ENCODE results near the gene GPC5.

The GPC5 gene

GRCh38 chr13:91902291-91902690, 503.9 kb downstream of the GPC5 start:
- no peak overlapping the region for H3K9ac ChIP-seq (ENCODE audit: low read length)
- no peak overlapping the region for H3K27ac ChIP-seq (ENCODE audit: low read length)
- H3K4me1 ChIP-seq (ENCODE audit: control insufficient read depth, low read depth, low read length), result no peaks in the 10 kb centered on the region
- H3K27me3 ChIP-seq (ENCODE audit: control insufficient read depth, insufficient read depth, low read length), result no peaks in the 10 kb centered on the region
- H3K9me3 ChIP-seq (ENCODE audit: control insufficient read depth, low read depth, low read length), result no peaks in the 10 kb centered on the region
- no peak overlapping the region for H3K4me3 ChIP-seq (ENCODE audit: low read length)
- H3K36me3 ChIP-seq (ENCODE audit: control insufficient read depth, low read depth, low read length), result no peaks in the 10 kb centered on the region

GRCh38 chr13:91904005-91904404, 505.6 kb downstream of the GPC5 start:
- no peak overlapping the region for H3K27ac ChIP-seq (ENCODE audit: low read length)
- no peak overlapping the region for H3K9ac ChIP-seq (ENCODE audit: low read length)
- H3K4me1 ChIP-seq (ENCODE audit: control insufficient read depth, low read depth, low read length), result no peaks in the 10 kb centered on the region
- H3K36me3 ChIP-seq (ENCODE audit: control insufficient read depth, low read depth, low read length), result no peaks in the 10 kb centered on the region
- H3K4me3 ChIP-seq (ENCODE audit: low read length), result no peak overlapping the region
- H3K27me3 ChIP-seq (ENCODE audit: control insufficient read depth, insufficient read depth, low read length), result no peaks in the 10 kb centered on the region
- no peaks in the 10 kb centered on the region for H3K9me3 ChIP-seq (ENCODE audit: control insufficient read depth, low read depth, low read length)

GRCh38 chr13:91904597-91904996, 506.2 kb downstream of the GPC5 start:
- H3K27me3 ChIP-seq (ENCODE audit: control insufficient read depth, insufficient read depth, low read length), result no peaks in the 10 kb centered on the region
- H3K9me3 ChIP-seq (ENCODE audit: control insufficient read depth, low read depth, low read length), result no peaks in the 10 kb centered on the region
- H3K36me3 ChIP-seq (ENCODE audit: control insufficient read depth, low read depth, low read length), result no peaks in the 10 kb centered on the region
- H3K27ac ChIP-seq (ENCODE audit: low read length), result no peak overlapping the region
- no peaks in the 10 kb centered on the region for H3K4me1 ChIP-seq (ENCODE audit: control insufficient read depth, low read depth, low read length)
- H3K4me3 ChIP-seq (ENCODE audit: low read length), result no peak overlapping the region
- no peak overlapping the region for H3K9ac ChIP-seq (ENCODE audit: low read length)

GRCh38 chr13:91907398-91907797, 509.0 kb downstream of the GPC5 start:
- no peaks in the 10 kb centered on the region for H3K36me3 ChIP-seq (ENCODE audit: control insufficient read depth, low read depth, low read length)
- H3K27me3 ChIP-seq (ENCODE audit: control insufficient read depth, insufficient read depth, low read length), result no peaks in the 10 kb centered on the region
- no peaks in the 10 kb centered on the region for H3K9me3 ChIP-seq (ENCODE audit: control insufficient read depth, low read depth, low read length)
- no peaks in the 10 kb centered on the region for H3K4me1 ChIP-seq (ENCODE audit: control insufficient read depth, low read depth, low read length)
- H3K9ac ChIP-seq (ENCODE audit: low read length), result no peak overlapping the region
- H3K27ac ChIP-seq (ENCODE audit: low read length), result no peak overlapping the region
- no peak overlapping the region for H3K4me3 ChIP-seq (ENCODE audit: low read length)

GRCh38 chr13:91909617-91910016, 511.2 kb downstream of the GPC5 start:
- H3K27me3 ChIP-seq (ENCODE audit: control insufficient read depth, insufficient read depth, low read length), result no peaks in the 10 kb centered on the region
- H3K4me1 ChIP-seq (ENCODE audit: control insufficient read depth, low read depth, low read length), result no peaks in the 10 kb centered on the region
- no peaks in the 10 kb centered on the region for H3K9me3 ChIP-seq (ENCODE audit: control insufficient read depth, low read depth, low read length)
- no peak overlapping the region for H3K4me3 ChIP-seq (ENCODE audit: low read length)
- no peaks in the 10 kb centered on the region for H3K36me3 ChIP-seq (ENCODE audit: control insufficient read depth, low read depth, low read length)
- no peak overlapping the region for H3K9ac ChIP-seq (ENCODE audit: low read length)
- H3K27ac ChIP-seq (ENCODE audit: low read length), result no peak overlapping the region

GRCh38 chr13:91922969-91923592, 524.7 kb downstream of the GPC5 start:
- Histone ChIP-seq H3K4me1 (ENCODE audit: control insufficient read depth, low read depth, low read length) (no peaks in the 10 kb centered on the region), H3K9me3 (ENCODE audit: control insufficient read depth, low read depth, low read length) (no peaks in the 10 kb centered on the region), H3K4me3 (ENCODE audit: low read length) (no peak overlapping the region), H3K27me3 (ENCODE audit: control insufficient read depth, insufficient read depth, low read length) (no peaks in the 10 kb centered on the region), H3K36me3 (ENCODE audit: control insufficient read depth, low read depth, low read length) (no peaks in the 10 kb centered on the region), H3K9ac (ENCODE audit: low read length) (no peak overlapping the region), H3K27ac (ENCODE audit: low read length) (no peak overlapping the region)

- H3K4me3 ChIP-seq (ENCODE audit: low read length), result no peak overlapping the region
- H3K9me3 ChIP-seq (ENCODE audit: control insufficient read depth, low read depth, low read length), result no peaks in the 10 kb centered on the region
- no peaks in the 10 kb centered on the region for H3K36me3 ChIP-seq (ENCODE audit: control insufficient read depth, low read depth, low read length)
- no peak overlapping the region for H3K27ac ChIP-seq (ENCODE audit: low read length)
- H3K27me3 ChIP-seq (ENCODE audit: control insufficient read depth, insufficient read depth, low read length), result no peaks in the 10 kb centered on the region
- no peak overlapping the region for H3K9ac ChIP-seq (ENCODE audit: low read length)
- H3K4me1 ChIP-seq (ENCODE audit: control insufficient read depth, low read depth, low read length), result no peaks in the 10 kb centered on the region
These were observed 532.3 kb downstream of the GPC5 start for GRCh38 chr13:91930687-91931086.

- Histone ChIP-seq H3K27me3 (ENCODE audit: control insufficient read depth, insufficient read depth, low read length) (no peaks in the 10 kb centered on the region), H3K4me1 (ENCODE audit: control insufficient read depth, low read depth, low read length) (no peaks in the 10 kb centered on the region), H3K27ac (ENCODE audit: low read length) (no peak overlapping the region), H3K9me3 (ENCODE audit: control insufficient read depth, low read depth, low read length) (no peaks in the 10 kb centered on the region), H3K4me3 (ENCODE audit: low read length) (no peak overlapping the region), H3K36me3 (ENCODE audit: control insufficient read depth, low read depth, low read length) (no peaks in the 10 kb centered on the region), H3K9ac (ENCODE audit: low read length) (no peak overlapping the region)
These were observed 535.9 kb downstream of the GPC5 start for GRCh38 chr13:91934354-91934753.

GRCh38 chr13:91946498-91947070, 548.2 kb downstream of the GPC5 start:
- H3K4me3 ChIP-seq (ENCODE audit: low read length), result no peak overlapping the region
- H3K4me1 ChIP-seq (ENCODE audit: control insufficient read depth, low read depth, low read length), result no peaks in the 10 kb centered on the region
- H3K9ac ChIP-seq (ENCODE audit: low read length), result no peak overlapping the region
- H3K27ac ChIP-seq (ENCODE audit: low read length), result no peak overlapping the region
- no peaks in the 10 kb centered on the region for H3K9me3 ChIP-seq (ENCODE audit: control insufficient read depth, low read depth, low read length)
- no peaks in the 10 kb centered on the region for H3K36me3 ChIP-seq (ENCODE audit: control insufficient read depth, low read depth, low read length)
- H3K27me3 ChIP-seq (ENCODE audit: control insufficient read depth, insufficient read depth, low read length), result no peaks in the 10 kb centered on the region

- Histone ChIP-seq H3K27me3 (ENCODE audit: control insufficient read depth, insufficient read depth, low read length) (no peaks in the 10 kb centered on the region), H3K9me3 (ENCODE audit: control insufficient read depth, low read depth, low read length) (no peaks in the 10 kb centered on the region), H3K4me1 (ENCODE audit: control insufficient read depth, low read depth, low read length) (no peaks in the 10 kb centered on the region), H3K27ac (ENCODE audit: low read length) (no peak overlapping the region), H3K4me3 (ENCODE audit: low read length) (no peak overlapping the region), H3K36me3 (ENCODE audit: control insufficient read depth, low read depth, low read length) (no peaks in the 10 kb centered on the region), H3K9ac (ENCODE audit: low read length) (no peak overlapping the region)
These were observed 550.3 kb downstream of the GPC5 start for GRCh38 chr13:91948736-91949135.

GRCh38 chr13:91950803-91951202, 552.4 kb downstream of the GPC5 start:
- Histone ChIP-seq H3K9me3 (ENCODE audit: control insufficient read depth, low read depth, low read length) (no peaks in the 10 kb centered on the region), H3K27ac (ENCODE audit: low read length) (no peak overlapping the region), H3K9ac (ENCODE audit: low read length) (no peak overlapping the region), H3K4me3 (ENCODE audit: low read length) (no peak overlapping the region), H3K36me3 (ENCODE audit: control insufficient read depth, low read depth, low read length) (no peaks in the 10 kb centered on the region), H3K4me1 (ENCODE audit: control insufficient read depth, low read depth, low read length) (no peaks in the 10 kb centered on the region), H3K27me3 (ENCODE audit: control insufficient read depth, insufficient read depth, low read length) (no peaks in the 10 kb centered on the region)

Measured in iPS-18a (cell line).